GM19239 (cell line): Measurements from ENCODE around the gene SNRPD3.
"Not testable (repeated sequence)": the region's sequence is repeated elsewhere in the genome, so short reads cannot be mapped to it uniquely, and the experiment has no call there.

ENCODE experiments used
- DNase-seq: peaks from one replicate; pipeline ENCODE4 v3.0.0; 2011; ENCODE audit warnings: low spot score; ENCODE audit not compliant: insufficient read length
- FAIRE-seq: peaks from 2 replicates; lab custom pipeline; 2011; peaks lifted over from hg19 to GRCh38; lab: Jason Lieb, UNC

SNRPD3 gene

GRCh38 chr22:24530968-24531367, 24.8 kb upstream of the SNRPD3 start:
- not testable (repeated sequence) for FAIRE-seq, DNase-seq

- FAIRE-seq (no peak), DNase-seq (no peak)
These were observed 23.7 kb upstream of the SNRPD3 start for GRCh38 chr22:24532075-24532474.

DNA sequence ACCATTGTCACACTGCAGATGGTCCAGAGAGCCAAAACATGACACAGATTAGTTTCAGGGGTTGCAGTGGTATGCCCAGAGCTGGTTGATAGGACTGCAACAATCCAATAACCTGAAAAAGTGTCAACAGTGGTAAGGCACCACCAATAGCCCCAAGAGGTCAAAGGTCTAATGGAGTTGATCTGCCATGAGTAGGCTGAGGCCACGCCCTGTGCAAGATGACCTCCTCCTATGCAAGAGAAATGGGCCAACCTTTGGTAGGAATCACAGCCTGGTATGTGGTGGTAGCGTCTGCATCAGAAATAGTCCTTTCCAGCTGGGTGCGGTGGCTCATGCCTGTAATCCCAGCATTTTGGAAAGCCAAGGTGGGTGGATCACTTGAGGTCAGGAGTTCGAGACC, 20.5 kb upstream of the SNRPD3 start:
- no peak for DNase-seq
- no peak for FAIRE-seq

DNA sequence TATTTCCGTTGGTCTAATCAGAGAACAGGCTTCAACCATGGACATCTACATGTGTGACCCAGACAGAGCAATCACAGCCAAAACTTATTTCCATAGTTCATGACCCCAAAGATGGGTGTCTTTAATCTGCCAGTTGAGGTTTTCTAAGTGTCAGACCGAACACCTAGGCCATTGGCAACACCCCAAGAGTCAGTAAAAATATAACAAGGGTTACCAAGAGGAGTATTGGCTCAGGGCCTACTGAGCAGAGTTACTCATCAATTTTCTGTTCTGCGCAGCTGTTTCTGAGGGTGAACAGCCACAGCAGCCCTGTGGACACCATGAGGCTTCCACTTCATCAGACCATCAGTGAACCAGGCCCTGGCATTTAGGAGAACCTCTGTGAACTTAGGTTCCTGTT, 19.7 kb upstream of the SNRPD3 start:
- no peak for FAIRE-seq

DNA sequence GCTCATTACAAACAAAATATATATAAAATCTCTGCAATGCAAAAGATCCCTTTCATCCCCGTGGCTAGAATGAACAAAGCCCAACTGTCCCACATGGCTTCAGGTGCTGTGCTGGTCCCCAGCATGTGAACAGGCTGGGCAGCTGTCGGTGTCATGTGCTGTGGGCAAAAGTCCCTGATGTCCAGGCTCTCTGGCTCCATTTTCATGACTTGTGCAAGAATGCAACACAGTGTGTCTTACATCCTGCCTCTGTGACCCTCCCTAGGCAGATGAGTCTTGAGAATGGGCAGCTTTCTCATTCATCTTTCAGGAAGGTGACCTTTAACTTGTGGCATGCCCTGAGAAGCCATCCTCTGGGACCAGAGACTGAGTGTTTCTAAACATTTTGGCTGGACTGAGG, 15.3 kb upstream of the SNRPD3 start:
- no peak for FAIRE-seq
- DNase-seq, result no peak

More for the DNA sequence above, 19.7 kb upstream of the SNRPD3 start:
- no peak for DNase-seq

GRCh38 chr22:24541681-24542515, 13.9 kb upstream of the SNRPD3 start:
- DNase-seq (no peak), FAIRE-seq (no peak)

DNA sequence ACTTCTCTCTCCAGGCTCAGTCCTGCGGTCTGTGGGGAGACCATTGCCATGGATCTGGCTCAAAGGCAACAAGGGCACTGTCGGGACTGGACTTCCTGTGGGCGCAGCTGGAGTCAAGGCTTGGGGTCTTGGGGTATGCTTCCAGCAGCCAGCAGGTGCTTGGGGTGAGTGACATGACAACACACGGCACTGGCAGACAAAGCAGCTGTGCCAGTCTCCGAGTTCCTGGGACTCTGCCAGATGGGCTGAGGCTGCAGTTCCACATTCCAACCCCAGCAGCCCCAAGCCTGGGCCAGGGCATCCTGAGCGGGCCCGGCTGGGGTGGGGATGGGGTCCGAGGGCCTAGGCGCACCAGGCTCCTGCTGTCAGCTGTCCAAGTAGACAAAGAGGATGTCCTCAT, 13.2 kb upstream of the SNRPD3 start:
- DNase-seq, result no peak
- FAIRE-seq, result no peak

DNA sequence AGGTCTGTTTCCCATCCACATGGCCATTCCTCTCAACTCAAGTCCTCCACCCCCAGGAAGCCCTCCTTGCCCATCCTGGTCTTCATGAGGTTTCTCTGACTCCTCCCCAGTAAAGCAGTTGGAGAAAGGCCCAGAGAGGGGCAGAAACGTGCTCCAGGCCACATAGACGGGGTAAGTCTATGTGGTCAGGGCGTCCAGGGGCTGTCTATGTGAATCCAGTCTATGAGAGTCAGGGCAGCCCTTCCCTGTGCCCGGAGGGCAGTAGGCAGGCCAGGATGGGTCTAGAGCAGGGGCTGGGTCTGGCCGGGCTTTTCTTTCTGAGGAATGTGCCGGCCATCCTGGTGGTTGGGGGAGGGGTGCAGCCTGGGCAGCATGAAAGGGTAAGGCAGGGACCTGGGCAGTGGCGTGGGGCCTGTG, 12.6 kb upstream of the SNRPD3 start:
- FAIRE-seq (no peak), DNase-seq (no peak)

DNA sequence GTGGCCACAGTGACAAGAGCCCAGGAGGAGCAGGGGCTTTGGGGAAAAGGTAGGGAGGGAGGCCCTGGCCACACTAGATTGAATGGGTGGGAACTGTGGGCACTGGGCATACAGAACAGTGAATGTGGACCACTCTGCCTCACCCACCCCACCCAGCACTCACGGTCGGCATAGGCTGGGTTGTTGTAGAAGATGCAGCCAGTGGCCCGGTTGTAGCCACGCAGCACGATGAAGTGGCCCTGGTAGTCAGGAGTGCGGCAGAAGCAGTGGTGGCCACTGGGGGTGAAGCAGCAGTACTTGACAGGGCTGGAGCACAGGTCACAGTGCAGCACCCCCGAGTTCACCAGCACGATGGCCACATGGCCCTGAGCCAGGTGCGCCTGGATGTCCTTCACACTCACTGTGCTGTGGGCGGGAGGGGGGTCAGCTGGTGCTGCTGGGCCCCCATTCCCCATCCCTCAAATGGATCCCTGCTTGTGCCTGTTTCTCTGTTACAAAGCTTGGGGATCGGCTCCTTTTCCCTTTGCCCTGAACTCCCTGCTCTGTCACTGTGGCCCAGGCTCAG, 12.0 kb upstream of the SNRPD3 start:
- FAIRE-seq (no peak), DNase-seq (no peak)

- DNase-seq, result no peak
- FAIRE-seq, result no peak
These were observed 7.0 kb upstream of the SNRPD3 start for GRCh38 chr22:24548812-24549211.

GRCh38 chr22:24550028-24550901, 5.5 kb upstream of the SNRPD3 start:
- FAIRE-seq, result no peak

GRCh38 chr22:24550902-24551435, 4.8 kb upstream of the SNRPD3 start:
- FAIRE-seq, result no peak
- no peak for DNase-seq

More at GRCh38 chr22:24550028-24550901, 5.5 kb upstream of the SNRPD3 start:
- no peak for DNase-seq

DNA sequence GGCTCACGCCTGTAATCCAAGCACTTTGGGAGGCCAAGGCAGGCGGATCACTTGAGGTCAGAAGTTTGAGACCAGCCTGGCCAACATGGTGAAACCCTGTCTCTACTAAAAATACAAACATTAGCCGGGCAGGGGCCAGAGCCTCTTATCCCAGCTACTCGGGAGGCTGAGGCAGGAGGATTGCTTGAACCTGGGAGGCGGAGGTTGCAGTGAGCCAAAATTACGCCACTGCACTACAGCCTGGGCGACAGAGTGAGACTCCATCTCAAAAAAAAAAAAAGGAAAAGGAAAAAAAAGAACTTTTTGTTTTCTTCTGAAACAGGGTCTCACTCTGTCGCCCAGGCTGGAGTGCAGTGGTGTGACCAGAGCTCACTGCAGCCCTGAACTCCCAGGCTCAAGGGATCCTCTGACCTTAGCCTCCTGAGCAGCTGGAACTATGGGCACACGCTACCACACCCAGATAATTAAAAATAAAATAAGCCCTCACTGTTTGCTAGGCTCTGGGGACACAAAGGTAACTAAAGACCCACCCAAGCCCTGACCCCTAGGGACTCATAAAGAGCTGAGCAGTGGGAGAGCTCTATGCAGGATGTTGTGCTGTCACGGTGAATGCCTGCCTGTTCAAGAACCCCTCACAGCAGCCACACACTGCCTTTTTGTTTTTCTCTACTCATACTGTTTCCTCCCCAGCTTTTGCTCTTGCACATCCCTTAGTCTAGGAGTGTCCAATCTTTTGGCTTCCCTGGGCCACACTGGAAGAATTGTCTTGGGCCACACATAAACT, 3.1 kb upstream of the SNRPD3 start:
- not testable (repeated sequence) for DNase-seq
- FAIRE-seq, result peak; percentile 40

- DNase-seq, result no peak
- peak; percentile 23 for FAIRE-seq
These were observed 2.0 kb upstream of the SNRPD3 start for GRCh38 chr22:24553597-24554312.

DNA sequence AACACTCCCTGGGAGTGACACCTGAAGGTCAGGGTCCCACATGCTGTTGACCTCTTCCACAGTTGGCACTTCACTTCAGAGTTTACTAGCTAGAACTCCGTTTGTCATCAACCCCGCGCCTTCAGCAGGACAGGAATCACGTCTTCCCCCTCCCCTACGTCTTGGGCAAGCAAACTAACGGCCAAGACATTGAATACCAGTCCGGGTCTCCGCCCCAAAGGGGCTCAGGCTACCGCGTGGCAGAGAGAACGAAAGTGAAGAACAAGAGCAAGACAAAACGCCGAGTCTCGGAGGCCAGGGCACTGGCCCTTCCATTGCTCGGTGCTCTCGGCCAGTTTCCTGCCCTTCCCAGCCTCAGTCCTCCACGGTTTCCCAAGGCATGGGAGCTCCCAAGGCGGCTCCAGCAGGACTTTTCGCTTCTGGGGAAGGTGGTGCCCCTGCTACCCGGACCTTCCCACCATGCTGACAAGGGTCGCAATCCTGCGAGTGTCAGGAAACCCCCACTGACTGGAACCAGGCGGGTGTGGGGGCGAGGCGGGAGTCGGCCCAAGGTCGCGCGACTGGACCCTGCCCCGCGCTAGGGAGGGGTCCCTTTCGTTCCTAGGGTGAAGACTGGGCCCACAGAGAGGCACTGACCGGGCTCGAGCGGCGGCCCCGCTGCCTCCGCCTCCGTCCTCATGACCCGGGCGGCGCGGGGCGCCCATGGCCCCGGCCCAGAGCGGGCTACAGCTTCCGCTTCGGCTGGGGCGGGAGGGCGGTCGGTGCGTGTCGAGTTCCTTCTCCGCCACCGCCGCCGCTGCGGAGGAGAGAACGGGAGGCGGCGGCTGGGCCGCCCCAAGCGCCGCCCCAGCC, 1.3 kb upstream of the SNRPD3 start, which contains the start of gene GUCD1:
TSS of gene GUCD1 (minus strand) at position 826 of the 852 bp plus-strand sequence. CDS start at position 679, 147 bp downstream.
- peak; percentile 81 for FAIRE-seq
- peak; percentile 25 for DNase-seq

DNA sequence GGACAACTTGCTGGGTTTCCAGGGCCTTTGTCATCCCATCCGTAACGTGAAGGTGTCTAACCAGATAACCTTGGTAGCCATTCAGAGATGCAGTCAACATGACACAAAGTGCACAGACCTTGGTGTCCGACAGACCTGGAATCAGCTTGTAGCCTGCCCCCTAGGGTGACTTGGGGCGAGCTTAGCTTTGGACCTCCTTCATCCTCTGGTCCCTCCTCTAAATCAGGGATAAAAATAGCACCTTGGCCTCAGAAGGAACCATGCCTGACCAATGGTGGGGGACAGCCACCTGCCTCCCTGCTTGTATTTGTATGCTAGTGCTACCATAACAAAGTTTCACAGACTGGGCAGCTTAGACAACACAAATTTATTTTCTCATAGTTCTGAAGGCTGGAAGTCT, 3.7 kb downstream of the SNRPD3 start:
- DNase-seq (no peak), FAIRE-seq (no peak)

GRCh38 chr22:24563246-24563645, 7.4 kb downstream of the SNRPD3 start:
- DNase-seq, result no peak

DNA sequence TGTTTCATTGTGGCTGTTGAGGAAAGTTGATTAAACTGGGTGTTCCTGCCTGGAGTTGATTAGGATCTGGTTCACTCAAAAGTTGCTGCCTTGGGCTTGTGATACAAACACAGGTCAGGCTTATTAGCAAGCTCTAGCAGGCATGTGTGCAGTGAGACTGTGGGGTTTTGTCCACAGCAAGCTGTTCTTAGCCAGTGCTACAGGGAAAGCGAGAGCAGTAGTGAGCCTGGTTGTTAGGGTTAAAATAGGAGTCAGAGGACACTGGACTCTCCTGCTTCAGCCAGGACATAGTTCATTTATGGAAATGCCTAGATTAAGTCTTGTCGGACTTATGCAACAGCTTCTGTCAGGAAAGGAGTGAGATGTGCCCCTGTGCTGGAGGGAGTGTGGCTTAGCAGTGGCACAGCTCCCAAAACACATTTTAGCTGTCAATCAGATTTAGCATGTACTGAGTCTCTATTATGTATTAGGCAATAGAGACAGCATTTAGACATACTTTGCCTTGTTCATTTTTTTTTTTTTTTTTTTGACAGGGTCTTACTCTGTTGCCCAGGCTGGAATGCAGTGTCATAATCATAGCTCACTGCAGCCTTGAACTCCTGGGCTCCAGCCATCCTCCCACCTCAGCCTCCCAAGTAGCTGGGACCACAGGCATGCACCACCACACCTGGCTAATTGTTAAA, 8.7 kb downstream of the SNRPD3 start:
- DNase-seq (no peak), FAIRE-seq (no peak)

More at GRCh38 chr22:24563246-24563645, 7.4 kb downstream of the SNRPD3 start:
- FAIRE-seq, result no peak
